ENCODE measurements around the gene ZBTB9.
A peak's percentile ranks its signal among the peaks of the same experiment; 100 is the strongest.

Gene ZBTB9

GRCh38 chr6:33454009-33454946 lies at the start of gene ZBTB9:
Gene ZBTB9 (plus strand): TSS chr6:33454576. CDS start chr6:33455101, 525 bp downstream.
- peak; percentile 84 to 86 for DNase-seq (ENCODE audit: low read depth in 2 of 2)

GRCh38 chr6:33404884-33405283 lies 49.5 kb upstream of the ZBTB9 start:
- DNase-seq (ENCODE audit: low read depth in 2 of 2), result no peak

- DNase-seq (ENCODE audit: low read depth in 2 of 2), result no peak
Measured at GRCh38 chr6:33405386-33405940, 48.9 kb upstream of the ZBTB9 start.

GRCh38 chr6:33406126-33406525 lies 48.2 kb upstream of the ZBTB9 start:
- no peak for DNase-seq (ENCODE audit: low read depth in 2 of 2)

GRCh38 chr6:33407132-33407718 lies 47.2 kb upstream of the ZBTB9 start:
- no peak for DNase-seq (ENCODE audit: low read depth in 2 of 2)

- peak; percentile 98 for DNase-seq (ENCODE audit: low read depth in 2 of 2)
Measured at GRCh38 chr6:33410050-33410710, 44.2 kb upstream of the ZBTB9 start.

- peak; percentile 68 to 72 for DNase-seq (ENCODE audit: low read depth in 2 of 2)
Measured at GRCh38 chr6:33410711-33411631, 43.4 kb upstream of the ZBTB9 start, which contains the start of gene PHF1. Gene PHF1 (plus strand): TSS chr6:33411014. CDS start chr6:33412264, 1,250 bp downstream.

- DNase-seq (ENCODE audit: low read depth in 2 of 2), result no peak
Measured at GRCh38 chr6:33411632-33412005, 42.8 kb upstream of the ZBTB9 start.

- DNase-seq (ENCODE audit: low read depth in 2 of 2), result no peak
Measured at GRCh38 chr6:33412140-33413009, 42.0 kb upstream of the ZBTB9 start.

GRCh38 chr6:33413241-33414120 lies 40.9 kb upstream of the ZBTB9 start:
- DNase-seq (ENCODE audit: low read depth in 2 of 2), result no peak

GRCh38 chr6:33414592-33415271 lies 39.6 kb upstream of the ZBTB9 start:
- no peak for DNase-seq (ENCODE audit: low read depth in 2 of 2)

- no peak for DNase-seq (ENCODE audit: low read depth in 2 of 2)
Measured at GRCh38 chr6:33415831-33416230, 38.5 kb upstream of the ZBTB9 start.

- DNase-seq (ENCODE audit: low read depth in 2 of 2), result no peak
Measured at GRCh38 chr6:33416386-33417127, 37.8 kb upstream of the ZBTB9 start.

- no peak for DNase-seq (ENCODE audit: low read depth in 2 of 2)
Measured at GRCh38 chr6:33417128-33417902, 37.1 kb upstream of the ZBTB9 start.

GRCh38 chr6:33417903-33418689 lies 36.3 kb upstream of the ZBTB9 start, which contains the start of gene CUTA:
Gene CUTA (minus strand): TSS chr6:33418107. CDS start chr6:33418000, 107 bp downstream.
- peak; percentile 93 to 97 for DNase-seq (ENCODE audit: low read depth in 2 of 2)

- no peak for DNase-seq (ENCODE audit: low read depth in 2 of 2)
Measured at GRCh38 chr6:33418690-33419291, 35.6 kb upstream of the ZBTB9 start.
